Measurements from ENCODE around the gene MAP2.

MAP2 gene

GRCh38 chr2:209719034-209719433 is 295.2 kb downstream of the MAP2 start:
- DNase-seq (ENCODE audit: low spot score), result no peak

DNA sequence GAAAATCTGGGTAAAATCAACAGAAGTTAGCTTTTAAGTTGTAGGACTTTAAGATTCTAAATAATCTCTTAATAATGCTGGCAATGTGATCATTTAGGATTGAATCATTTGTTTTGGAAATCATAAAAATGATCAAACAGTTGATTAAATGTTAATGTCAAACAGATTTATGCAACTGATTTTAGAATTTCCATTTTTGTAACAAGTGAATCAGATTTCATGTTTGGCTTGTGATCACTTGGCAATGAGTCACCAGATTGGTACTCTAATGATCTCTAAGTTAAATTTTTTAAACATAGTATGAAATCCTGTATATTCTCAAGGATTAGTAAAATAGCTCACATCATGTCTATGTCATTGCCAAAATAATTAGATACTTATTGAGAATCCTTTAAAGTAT is 297.6 kb downstream of the MAP2 start:
- DNase-seq (ENCODE audit: low spot score), result no peak

GRCh38 chr2:209726311-209726710 is 302.5 kb downstream of the MAP2 start:
- DNase-seq (ENCODE audit: low spot score), result no peak

GRCh38 chr2:209727077-209727476 is 303.2 kb downstream of the MAP2 start:
- DNase-seq (ENCODE audit: low spot score), result no peak

DNA sequence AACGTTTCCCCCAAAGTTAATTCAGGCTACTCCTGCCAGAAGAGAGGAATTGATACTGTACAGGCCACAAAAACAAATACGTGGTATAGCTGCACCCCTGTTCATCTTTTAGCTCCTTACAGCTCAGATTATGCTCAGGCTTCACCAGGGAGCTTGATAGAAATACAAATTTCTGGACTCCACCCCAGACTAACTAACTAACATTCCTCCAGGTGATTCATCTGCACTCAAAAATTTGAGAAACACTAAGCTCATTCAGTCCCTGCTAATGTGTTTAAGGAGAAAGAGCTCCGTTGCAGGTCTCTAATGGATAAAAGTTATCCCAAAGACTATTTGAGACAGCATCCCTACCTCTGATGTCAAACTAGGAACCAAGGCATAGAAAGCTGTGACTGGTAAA is 311.0 kb downstream of the MAP2 start:
- DNase-seq (ENCODE audit: low spot score), result no peak

DNA sequence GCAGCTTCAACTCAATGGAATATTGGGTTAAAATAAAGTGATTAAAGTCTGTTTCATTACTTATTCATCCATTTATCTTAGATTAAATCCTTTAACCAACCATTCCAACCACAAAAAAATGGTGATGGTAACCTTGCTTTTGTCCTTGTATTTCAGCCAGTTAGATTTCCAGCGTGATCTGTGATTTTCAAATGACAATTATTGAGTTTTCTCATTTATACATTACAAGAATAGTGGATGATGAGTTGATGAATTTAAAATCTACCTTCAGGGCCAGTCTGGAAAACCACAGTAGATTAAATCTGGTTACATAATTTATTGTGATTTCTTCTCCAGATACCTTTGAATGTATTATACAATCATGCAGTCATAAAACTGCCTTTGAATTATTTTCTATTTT is 318.1 kb downstream of the MAP2 start:
- DNase-seq (ENCODE audit: low spot score), result no peak

DNA sequence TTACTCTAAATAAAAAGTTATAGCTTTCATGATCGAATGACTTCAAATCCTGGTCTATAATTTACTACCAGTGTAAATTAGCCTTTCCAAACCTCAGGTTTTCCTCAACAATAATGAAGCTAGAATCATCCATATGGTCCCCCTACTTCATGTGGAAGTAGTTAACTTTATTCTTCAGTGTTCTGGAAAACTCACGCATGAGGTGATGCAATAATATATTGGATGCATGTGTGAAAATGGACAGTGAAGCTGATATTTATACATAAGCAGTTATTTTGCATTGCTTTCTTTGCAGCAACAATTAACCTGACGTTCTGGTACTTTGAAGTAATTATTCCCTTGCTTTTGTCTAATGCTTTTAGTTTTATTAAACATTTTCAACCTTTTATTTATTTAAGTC is 329.2 kb downstream of the MAP2 start:
- DNase-seq (ENCODE audit: low spot score), result no peak

GRCh38 chr2:209757163-209757562 is 333.3 kb downstream of the MAP2 start:
- no peak for DNase-seq (ENCODE audit: low spot score)

DNA sequence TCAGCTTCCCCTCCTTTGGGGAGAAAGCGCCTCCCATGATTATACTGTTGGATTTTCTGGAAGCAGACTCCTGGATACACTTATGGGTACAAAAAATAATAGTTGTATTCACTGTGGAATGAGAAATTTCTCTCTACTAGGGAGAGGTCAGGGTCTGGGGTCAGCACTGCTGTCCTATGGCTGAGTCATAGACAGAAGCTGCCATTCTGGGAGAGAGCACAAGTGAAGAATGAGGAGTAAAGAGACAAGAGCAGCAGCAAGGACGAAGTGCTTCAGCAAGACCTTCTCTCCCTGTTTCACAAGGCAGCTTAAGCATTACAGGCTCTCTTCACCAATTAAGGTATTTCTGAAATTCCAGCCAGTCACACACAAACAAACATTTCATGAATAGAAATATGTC is 337.7 kb downstream of the MAP2 start:
- no peak for DNase-seq (ENCODE audit: low spot score)

- peak; percentile 11 for DNase-seq (ENCODE audit: low spot score)
Observed at GRCh38 chr2:209762563-209762962, 338.7 kb downstream of the MAP2 start.

- DNase-seq (ENCODE audit: low spot score), result no peak
Observed at GRCh38 chr2:209763106-209763505, 339.3 kb downstream of the MAP2 start.

- no peak for DNase-seq (ENCODE audit: low spot score)
Observed at GRCh38 chr2:209766613-209767012, 342.8 kb downstream of the MAP2 start.

DNA sequence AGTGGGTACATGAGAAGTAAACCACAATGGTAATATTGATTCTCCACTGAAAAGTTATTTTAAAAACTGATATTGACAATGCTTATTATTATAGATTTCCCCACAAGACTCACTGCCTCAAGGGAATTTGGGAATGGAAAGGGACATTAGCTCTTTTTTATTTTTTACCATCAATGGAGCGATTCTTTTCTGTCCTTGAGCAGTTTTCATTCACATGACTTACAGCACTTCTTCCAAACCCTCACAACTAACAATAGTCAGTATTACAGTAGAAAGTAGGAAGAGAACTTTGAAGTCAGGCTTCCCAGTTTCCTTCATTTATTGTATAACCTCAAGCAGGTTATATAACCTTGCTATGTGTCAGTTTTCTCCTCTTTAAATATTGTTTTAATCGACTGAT is 343.5 kb downstream of the MAP2 start:
- DNase-seq (ENCODE audit: low spot score), result no peak

DNA sequence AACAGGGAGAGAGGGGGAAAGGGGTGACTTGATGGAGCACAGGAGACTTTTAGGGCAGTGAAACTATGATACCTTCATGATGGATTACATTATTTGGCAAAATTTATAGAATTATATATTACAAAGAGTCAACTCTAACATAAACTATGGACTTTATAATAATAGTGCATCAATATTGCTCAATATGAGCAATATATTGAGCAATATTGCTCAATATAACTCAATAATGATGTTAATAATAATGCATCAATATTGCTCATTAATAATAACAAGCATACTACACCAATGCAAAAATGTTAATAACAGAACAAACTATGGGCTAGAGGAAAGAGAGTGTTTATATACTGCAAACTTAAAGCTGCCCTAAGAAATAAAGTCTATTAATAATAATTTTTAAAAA is 344.7 kb downstream of the MAP2 start:
- DNase-seq (ENCODE audit: low spot score), result no peak

DNA sequence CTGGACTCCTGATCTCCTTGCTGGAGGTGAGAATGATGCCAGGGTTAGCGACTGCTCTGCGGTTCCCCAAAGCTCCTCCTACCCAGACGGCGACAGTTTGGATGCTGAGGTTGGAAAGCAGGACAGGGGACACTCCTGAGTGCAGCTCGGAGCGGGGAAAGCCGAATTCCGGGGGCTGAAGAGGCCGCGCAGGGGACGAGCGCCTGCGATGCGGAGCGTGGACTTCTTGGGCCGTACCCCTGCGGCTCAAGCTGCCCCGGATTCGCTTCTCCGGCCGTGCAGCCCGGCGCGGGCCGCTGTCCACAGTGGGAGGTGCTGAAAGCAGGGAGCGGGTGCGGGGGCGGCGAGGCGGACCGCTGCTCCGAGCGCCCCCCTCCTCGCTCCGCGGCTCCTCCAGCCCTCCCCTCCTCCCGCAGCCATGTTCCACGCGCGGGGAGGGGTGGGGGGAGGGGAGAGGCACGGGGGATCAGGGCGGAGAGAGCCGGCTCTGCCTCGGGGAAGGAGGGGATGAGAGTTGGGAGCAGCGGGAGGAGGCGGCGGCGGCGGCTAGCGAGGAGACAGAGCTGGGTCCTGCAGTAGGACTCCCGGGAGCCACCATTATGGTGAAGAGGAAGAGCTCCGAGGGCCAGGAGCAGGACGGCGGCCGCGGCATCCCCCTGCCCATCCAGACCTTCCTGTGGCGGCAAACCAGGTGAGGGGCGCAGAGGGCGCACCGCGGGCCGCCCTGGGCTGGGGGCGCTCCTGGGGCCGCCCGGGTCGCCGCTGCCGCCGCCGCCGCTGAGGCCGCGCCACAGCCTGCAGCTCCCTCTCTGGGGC is 347.8 kb downstream of the MAP2 start, which contains the start of gene UNC80:
TSS of gene UNC80 (plus strand) at position 359 of the 816 bp plus-strand sequence. CDS start at position 600, 241 bp downstream.
- no peak for DNase-seq (ENCODE audit: low spot score)

- DNase-seq (ENCODE audit: low spot score), result no peak
Observed at GRCh38 chr2:209772290-209772685, 348.4 kb downstream of the MAP2 start.

GRCh38 chr2:209773377-209773776 is 349.5 kb downstream of the MAP2 start:
- DNase-seq (ENCODE audit: low spot score), result no peak
